GM19239 (cell line): ENCODE results near the gene TNRC6C.

ENCODE experiments used
- DNase-seq: peaks from one replicate; pipeline ENCODE4 v3.0.0; 2011; ENCODE audit warnings: low spot score; ENCODE audit not compliant: insufficient read length
- FAIRE-seq: peaks from 2 replicates; lab custom pipeline; 2011; peaks lifted over from hg19 to GRCh38; lab: Jason Lieb, UNC

TNRC6C gene

DNA sequence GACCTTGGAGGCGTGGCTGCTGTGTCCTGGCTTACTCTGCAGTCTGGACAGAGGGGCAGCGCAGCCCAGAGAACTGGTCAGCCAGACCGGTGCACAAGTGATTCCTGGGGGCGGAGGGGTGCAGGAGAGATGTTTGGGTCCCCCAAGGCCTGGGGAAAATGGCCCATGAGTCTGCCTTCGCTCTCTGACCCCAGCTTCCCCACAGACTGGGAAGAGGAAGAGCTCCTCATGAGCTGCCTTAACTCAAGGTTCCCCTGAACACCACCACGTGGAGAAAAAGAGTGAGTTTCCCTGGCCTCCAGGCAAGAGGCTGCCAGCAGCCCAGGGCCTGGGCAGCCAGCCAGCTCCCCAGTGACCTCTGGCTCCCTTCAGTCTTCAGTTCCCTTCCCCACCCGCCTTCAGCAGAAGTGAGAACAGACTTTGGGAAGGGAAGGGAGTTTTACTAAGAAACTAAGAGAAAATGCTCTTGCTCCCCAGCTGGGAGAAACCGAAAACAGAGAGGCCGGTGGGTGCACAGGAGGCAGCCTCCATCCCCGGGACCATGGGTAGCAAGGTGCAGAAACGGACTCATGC lies 185.7 kb downstream of the TNRC6C start:
- DNase-seq (no peak), FAIRE-seq (peak; percentile 72)

DNA sequence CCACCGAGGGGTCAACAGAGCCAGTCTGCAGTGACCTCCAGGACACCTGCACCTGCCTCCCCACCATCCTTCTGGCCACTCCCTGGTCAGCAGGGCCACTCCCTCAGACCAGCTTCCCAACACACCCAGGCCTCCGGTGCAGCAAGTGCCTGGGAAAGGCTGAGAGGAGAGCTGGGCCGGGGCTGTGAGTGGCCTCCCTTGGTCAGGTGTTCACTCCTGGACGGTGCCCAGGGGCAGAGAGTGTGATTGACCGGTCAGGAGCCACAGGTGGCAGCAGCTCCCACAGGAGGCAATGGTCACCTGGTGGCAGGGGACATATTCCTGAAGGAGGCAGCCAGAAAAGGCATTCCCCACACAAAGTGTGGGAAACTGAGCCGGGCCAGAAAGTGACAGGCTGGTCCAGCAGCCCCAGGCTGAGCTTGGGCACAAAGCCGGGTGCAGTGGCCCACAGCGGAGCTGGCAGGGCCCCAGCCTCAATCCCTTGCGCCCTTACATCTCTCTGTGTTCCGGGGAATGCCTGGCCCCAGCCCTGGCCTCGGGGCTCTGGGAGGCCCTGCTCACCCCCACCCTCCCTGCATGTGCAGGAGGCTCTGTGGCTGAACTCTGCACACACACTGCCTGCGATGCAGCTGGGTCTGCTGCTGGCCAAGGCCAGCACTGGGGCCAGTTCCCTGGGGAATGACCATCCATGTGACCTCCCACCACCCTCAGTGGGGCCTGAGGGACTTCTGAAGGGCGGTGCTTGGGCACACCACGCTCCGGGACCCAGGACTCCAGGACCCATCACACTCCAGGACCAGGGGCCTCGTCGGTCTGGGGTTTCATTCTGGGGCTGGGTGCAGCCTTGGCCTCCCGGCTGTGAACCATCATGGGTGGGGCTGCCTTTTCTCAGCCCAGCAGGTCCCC lies 186.5 kb downstream of the TNRC6C start:
- FAIRE-seq (no peak), DNase-seq (no peak)

DNA sequence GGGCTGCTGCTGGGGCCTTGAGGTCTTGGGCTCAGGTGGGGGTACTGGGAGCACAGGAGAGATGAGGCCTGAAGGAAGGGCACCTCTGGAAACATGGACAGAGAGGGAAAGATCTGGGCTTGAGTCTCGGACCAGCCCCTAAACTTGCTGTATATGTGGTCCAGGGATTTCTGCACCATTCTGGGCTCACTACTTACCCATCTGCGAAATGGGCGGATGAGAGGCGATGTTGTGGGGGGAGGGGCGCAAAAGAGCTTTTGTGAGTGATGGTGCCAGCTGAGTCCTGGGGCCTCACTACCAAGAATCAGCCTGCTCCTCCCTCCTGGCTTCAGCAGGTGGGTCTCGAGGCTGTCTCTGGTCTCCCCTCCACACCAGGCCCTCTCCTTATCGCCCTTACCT lies 188.0 kb downstream of the TNRC6C start:
- no peak for FAIRE-seq
- no peak for DNase-seq

DNA sequence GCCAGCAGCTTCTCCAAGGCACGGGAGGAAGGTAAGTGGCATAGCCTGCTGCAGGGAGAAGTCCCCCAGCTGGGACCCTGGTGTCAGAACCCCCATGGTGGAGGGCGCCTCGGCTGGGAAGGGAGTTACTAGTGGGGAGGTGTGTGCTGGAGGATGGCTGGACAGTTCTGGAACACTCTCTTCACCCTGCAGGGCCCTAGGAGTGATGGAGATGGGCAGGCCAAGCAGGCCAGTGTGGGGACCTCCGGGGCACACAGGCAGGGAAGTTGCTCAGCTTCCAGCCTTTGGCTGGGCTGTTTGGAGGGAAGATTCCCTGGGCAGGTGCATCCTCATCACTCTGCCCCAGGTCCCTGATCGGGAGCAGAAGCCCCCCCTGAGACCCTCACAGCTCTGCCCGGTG lies 188.4 kb downstream of the TNRC6C start:
- DNase-seq (no peak), FAIRE-seq (no peak)

DNA sequence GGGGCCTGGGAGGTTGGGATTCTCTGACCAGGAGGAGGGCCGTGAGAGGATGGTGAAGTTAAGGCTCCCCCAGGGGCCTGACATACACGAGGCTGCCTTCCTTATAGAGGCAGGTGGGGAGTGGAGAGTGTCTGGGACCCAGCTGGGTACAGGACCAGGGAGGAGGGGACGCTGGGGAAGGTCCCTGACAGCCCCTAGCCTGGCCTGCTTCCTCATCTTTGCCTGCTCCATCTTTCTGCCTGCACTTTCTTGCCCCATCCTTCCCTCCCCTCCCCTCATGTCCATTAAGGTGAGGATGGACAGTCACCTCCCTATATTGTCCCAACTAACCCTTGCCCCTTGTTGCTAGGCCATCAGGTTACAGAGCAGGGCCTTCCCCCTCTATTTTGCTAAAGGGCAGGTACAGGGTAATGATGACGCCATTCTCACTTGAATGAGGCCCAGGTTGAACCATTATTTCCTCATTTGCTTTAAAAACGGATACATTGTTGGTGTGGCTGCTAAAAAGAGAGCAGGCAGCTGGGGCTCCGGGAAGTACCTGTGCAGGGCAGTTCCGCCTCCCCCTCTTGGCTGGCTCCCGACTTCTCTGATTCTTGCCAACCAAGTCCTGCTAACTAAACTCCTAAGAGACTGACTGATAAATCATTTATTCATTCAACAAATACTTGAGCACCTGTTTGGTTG lies 189.0 kb downstream of the TNRC6C start:
- DNase-seq (no peak), FAIRE-seq (peak; percentile 90)

DNA sequence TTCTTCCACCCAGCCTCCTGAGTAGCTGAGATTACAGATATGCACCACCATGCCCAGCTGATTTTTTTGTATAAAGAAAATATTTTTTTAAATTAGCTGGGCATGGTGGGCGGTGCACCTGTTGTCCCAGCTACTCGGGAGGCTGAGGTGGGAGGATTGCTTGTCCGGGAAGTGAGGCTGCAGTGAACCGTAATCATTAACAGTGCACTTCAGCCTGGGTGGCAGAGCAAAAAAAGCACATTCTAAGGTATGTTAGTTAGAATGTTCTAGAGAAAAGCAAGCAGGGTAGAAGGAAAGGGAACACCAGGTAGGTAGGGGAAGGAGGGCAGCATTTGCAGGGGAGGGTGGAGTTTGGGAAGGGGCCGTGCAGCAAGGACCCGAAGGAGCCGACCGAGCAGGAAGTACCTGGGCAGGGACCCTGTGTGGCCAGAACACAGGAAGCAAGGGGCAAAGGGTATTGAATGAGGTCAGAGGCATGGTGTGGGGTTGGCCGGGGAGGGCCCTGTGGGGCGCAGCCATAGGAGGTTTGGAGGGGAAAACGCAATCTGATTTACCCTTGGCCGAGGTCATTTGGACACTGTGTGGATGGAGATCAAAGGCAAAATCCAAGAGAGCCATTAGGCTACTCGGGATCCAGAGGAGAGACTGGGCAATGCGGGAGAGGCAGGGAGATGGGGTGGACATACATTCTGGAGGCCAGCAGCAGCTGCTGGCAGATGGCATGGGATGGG lies 189.9 kb downstream of the TNRC6C start:
- no peak for DNase-seq
- peak; percentile 70 for FAIRE-seq

DNA sequence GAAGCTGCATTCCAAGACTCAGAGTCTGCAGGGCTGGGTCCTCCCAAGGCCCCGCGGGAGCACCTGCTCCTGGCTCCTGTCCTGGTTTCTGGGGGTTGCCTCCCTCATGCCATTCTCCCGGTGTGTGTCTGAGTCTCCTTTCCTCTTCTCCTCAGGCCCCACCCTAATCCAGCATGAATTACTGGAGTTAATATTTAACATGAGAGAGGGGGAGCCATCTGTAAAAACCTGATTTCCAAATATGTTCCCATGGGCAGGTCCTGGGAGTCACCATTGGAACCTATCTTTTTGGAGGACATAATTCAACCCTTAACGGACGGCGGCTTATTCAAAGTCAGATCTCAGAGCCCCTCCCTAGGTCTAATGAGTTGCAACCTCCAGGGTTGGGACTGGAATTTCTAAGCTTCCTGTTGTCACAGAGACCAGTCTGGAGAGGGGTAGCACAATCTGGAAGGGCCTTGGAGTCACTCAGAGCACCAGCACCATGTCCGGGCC lies 193.1 kb downstream of the TNRC6C start:
- DNase-seq (no peak), FAIRE-seq (peak; percentile 59)

DNA sequence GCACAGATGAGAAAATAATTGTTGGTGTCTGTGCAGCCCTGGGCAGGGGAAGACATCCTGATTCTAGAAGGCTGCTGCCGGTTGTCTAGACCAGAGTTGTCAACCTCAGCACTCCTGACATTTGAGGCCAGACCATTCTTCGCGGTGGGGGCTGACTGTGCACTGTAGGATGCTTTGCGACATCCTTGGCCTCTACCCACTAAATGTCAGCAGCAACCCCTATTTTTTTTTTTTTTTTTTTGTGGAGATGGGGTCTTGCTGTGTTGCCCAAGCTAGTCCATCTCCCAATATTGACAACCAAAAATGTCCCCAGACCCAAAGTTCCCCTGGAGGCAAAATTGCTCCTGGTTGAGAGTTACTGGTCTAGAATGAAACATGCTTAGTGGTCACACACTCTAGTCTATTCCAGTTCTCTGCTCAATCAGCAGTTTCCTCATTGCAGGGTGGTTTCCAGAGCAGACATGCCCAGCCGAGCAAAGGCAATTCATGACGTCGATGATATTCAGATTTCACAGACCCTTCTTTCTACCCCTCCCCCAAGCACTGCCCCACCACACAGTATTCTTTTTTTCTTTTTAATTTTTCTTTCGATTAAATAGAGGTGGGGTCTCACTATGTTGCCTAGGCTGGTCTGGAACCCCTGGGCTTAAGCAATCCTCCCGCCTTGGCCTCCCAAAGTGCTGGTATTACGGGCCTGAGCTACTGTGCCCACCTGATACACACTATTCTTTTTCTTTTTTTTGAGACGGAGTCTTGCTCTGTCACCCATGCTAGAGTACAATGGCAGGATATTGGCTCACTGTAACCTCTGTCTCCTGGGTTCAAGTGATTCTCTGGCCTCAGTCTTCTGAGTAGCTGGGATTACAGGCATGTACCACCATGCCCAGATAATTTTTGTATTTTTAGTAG lies 196.7 kb downstream of the TNRC6C start:
- no peak for DNase-seq
- peak; percentile 95 for FAIRE-seq
